Astrocyte of the cerebellum (primary cell): Measurements from ENCODE around the gene COTL1.

Source experiments
- DNase-seq: peaks from one replicate; pipeline ENCODE4 v3.0.0-alpha.2; 2011; ENCODE audit warnings: low read depth
- H3K4me3 ChIP-seq: 2 replicates; pipeline ENCODE4 v1.5.1; 2011; ENCODE audit warnings: mild to moderate bottlenecking, low read depth, low read length, moderate library complexity
- in situ Hi-C: cut with HindIII; loops from 2 replicates; pipeline ENCODE4 v1.10.0; 2017; ENCODE audit warnings: low sequenced_read_pairs
- TF ChIP-seq, protein P1 (sequence below): IDR thresholded peaks from 2 replicates; pipeline ENCODE4 v1.5.1; 2012; ENCODE audit warnings: low read length, low read depth, moderate library complexity, mild to moderate bottlenecking; ENCODE audit errors: missing control alignments

Gene COTL1

GRCh38 chr16:84570739-84571403 lies 47.0 kb downstream of the COTL1 start:
- DNase-seq, result no peak
- in situ Hi-C loops, result no loop called here
- no peak overlapping the region for H3K4me3 ChIP-seq
- TF ChIP-seq, protein P1, sequence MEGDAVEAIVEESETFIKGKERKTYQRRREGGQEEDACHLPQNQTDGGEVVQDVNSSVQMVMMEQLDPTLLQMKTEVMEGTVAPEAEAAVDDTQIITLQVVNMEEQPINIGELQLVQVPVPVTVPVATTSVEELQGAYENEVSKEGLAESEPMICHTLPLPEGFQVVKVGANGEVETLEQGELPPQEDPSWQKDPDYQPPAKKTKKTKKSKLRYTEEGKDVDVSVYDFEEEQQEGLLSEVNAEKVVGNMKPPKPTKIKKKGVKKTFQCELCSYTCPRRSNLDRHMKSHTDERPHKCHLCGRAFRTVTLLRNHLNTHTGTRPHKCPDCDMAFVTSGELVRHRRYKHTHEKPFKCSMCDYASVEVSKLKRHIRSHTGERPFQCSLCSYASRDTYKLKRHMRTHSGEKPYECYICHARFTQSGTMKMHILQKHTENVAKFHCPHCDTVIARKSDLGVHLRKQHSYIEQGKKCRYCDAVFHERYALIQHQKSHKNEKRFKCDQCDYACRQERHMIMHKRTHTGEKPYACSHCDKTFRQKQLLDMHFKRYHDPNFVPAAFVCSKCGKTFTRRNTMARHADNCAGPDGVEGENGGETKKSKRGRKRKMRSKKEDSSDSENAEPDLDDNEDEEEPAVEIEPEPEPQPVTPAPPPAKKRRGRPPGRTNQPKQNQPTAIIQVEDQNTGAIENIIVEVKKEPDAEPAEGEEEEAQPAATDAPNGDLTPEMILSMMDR, result no peak

DNA sequence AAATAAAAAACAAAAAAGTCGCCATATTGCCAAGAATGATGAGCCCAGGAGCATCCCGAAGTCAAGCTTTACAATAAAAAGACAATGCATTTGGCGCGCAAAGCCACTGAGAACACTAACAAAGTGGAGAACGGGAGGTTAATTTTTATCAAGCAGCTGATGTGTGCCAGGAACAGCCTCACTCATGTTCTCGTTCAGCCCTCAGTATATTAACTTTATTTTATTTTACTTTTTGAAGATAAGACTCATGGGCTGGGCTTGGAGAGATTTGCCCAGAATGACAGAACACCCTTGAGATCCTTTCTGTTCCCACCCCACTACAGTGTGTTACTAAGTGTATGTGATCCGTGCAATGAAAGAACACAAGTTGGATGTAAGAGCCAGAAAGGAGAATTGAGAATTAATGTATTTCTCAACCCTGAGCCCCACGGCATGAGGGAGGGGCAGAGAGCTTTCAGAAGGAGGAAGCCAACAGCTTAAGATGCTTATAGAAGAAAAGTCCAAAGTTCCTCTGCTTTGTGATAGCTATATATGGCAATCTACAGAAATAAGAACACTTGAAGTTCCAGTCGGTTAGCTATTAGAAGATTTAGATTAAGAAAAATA lies 48.4 kb downstream of the COTL1 start:
- in situ Hi-C loops, result loop anchor here (5.0 kb wide), 1 partner anchor 93 kb away; no protein-coding TSS in a partner anchor
- no peak overlapping the region for H3K4me3 ChIP-seq
- TF ChIP-seq, protein P1, result no peak
- no peak for DNase-seq

- no peak for DNase-seq
- no peak overlapping the region for H3K4me3 ChIP-seq
- in situ Hi-C loops, result loop anchor here (5.0 kb wide), 1 partner anchor 94 kb away; no protein-coding TSS in a partner anchor
- TF ChIP-seq, protein P1, result no peak
These were observed 49.8 kb downstream of the COTL1 start for GRCh38 chr16:84568066-84568465.

DNA sequence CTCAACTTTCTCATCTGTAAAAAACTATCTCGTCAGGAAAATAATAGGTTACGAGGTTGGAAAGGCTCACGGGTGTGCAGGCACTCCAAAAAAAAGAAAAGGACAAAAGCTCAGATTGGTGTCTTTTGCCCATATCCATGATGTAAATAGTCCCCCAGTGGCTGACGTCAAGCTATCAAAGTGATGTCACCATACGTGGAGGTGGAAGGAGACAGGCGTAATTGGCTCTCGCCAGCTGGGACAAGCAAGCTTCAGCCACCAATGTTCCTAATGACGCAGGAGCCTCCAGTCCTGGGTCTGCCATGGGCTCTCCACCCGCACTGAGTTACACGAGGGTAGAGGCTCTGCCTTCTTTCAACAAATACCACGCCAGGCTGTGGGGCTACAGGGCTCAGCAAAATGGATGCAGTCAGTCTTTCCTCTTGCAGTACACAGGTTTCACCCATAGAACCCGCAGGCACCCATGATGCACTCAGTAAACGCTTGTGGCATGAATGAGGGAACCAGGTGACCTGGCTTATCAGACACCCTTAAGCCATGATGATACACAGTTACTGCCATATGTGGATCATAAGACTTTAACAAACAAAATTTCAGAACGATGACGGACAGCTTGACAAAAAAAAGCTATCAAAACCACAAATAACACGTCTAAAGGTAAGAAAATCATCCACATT lies 50.5 kb downstream of the COTL1 start:
- TF ChIP-seq, protein P1, result no peak
- in situ Hi-C loops, result loop anchor here (5.0 kb wide), 1 partner anchor 95 kb away; no protein-coding TSS in a partner anchor
- no peak for DNase-seq
- H3K4me3 ChIP-seq, result no peak overlapping the region

GRCh38 chr16:84566545-84567257 lies 51.2 kb downstream of the COTL1 start:
- no peak for DNase-seq
- TF ChIP-seq, protein P1, result no peak
- in situ Hi-C loops, result loop anchor here (5.0 kb wide), 1 partner anchor 96 kb away; no protein-coding TSS in a partner anchor

More at GRCh38 chr16:84566545-84567257, 51.2 kb downstream of the COTL1 start:
- no peak overlapping the region for H3K4me3 ChIP-seq
